ENCODE data around the gene NAT9.
A peak's percentile ranks its signal among the peaks of the same experiment; 100 is the strongest.

NAT9 gene, protein sequence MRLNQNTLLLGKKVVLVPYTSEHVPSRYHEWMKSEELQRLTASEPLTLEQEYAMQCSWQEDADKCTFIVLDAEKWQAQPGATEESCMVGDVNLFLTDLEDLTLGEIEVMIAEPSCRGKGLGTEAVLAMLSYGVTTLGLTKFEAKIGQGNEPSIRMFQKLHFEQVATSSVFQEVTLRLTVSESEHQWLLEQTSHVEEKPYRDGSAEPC

DNA sequence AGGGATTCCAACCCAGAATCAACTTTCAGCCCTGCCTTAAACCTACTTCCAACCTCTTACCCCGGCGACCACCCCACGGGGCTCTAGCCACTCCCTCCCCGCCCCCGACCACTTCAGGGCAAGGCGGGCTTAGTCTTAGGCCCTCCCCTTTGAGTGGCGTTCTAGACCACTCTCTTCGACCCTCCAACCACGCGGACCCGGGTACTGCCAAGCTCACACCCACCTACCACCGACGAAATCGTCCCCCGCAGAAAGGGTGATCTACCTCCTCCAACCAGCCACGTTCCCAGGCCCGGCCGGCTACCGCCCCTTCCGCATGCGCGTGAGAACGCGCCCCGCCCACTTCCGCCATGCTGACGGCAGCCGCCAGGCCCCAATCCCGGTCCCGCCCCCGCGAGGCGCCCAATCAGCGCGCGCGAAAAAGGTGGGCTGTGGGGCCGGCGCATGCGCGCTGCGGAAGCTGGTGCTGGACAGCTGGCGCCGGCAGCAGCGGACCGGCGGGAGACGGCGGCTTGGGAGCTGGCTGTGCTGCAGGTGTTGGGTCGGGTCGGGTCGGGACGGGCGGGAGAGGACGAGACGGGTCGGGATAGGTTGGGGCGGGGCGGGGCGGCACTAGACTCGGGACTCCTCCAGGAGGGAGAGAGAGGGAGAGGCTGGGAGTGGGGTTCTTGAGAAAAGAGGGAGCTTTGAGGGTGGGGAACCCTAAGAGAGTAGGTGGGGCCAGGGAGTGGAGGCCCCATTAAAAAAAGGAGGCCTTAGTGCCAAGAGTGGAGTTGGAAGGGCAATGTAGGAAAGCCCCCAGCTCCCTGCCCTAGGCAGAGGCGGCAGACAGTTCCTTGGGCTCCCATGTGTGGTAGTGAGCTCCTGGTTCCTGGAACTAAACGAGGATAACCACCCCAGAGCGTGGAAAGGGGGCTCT lies at the start of gene NAT9:
NAT9 (minus strand) TSS at position 302 of the 919 bp plus-strand sequence. CDS start 647 bp downstream, outside the sequence.
- peak; percentile 99 to 100 for DNase-seq (ENCODE audit: low read depth in 2 of 2)

DNA sequence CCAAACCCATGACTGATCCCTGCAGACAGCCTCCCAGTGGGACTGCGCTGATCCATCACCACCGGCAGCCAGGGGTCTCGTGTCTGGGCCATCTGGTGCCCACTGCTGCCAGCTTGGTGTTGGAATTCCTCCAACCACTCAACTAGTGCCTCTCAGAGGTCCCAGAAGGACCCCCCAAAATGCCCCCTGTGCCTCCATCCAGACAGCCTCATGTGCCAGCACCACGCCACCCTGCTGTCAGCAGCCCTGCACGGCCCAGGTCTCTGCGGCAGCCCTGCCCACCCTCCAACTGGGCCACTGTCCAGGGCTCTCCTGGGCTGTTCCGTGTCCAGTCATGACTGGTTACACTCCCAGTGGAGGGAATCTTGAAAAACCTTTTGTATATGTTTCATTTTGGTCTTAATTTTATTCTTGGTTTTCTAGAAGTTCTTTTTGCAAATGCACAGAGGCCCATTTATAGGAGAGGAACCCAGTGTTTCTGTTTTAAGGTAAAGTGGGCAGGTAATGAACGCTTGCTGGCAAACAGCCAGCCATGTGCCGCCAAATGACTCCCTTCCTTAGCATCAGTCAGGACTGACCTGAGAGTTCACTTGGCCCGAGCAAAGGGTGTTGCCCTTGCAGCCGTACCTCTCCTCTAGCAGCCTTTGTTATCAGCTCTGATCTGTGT lies 48.9 kb upstream of the NAT9 start:
- DNase-seq (ENCODE audit: low read depth in 2 of 2), result no peak

GRCh38 chr17:74822939-74823367 lies 46.8 kb upstream of the NAT9 start:
- DNase-seq (ENCODE audit: low read depth in 2 of 2), result no peak

GRCh38 chr17:74822335-74822938 lies 46.3 kb upstream of the NAT9 start:
- no peak for DNase-seq (ENCODE audit: low read depth in 2 of 2)

- no peak for DNase-seq (ENCODE audit: low read depth in 2 of 2)
These were observed 45.6 kb upstream of the NAT9 start for GRCh38 chr17:74821655-74822334.

- no peak for DNase-seq (ENCODE audit: low read depth in 2 of 2)
These were observed 43.8 kb upstream of the NAT9 start for GRCh38 chr17:74819801-74820436.

- no peak for DNase-seq (ENCODE audit: low read depth in 2 of 2)
These were observed 42.3 kb upstream of the NAT9 start for GRCh38 chr17:74818291-74818938.

- no peak for DNase-seq (ENCODE audit: low read depth in 2 of 2)
These were observed 40.9 kb upstream of the NAT9 start for GRCh38 chr17:74816905-74817620.

DNA sequence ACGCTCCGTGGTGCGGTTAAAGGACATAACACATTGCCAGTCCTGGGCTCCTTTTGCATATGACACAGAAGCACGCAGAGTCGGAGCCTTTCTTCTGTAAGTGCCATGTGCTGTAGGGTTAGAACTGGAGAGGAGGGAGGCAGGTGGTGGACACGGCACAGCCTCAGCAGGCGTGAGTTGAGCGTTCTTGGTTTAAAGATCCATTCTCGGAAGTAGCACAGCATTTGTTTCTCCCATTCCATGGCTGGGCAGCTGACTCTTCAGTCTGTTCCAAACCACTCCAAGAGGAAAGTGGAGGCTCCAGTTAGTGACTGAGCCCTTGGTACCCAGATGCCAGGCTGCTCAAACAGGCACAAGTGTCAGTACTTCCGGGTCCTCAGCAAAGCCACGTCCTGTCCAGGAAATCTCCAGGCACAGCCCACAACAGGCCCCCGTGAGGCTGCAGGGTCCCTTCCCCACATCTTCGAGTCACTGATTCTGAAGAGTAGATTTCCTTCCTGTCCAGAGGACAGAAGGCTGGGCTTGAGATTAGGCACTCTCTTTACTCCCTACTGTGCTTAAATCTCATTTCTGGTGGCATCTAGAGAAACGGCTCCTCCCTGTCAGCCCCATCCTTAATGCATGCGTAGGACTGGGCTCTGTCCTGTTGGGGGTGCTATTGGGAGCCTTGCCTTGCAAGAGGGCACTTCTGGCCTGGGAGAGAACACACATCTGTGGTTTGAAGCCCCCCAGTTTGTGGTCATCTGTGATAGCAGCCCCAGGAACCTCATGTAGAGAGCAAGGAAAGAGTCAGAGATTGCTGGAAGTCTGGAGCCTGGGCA lies 39.6 kb upstream of the NAT9 start:
- DNase-seq (ENCODE audit: low read depth in 2 of 2), result no peak

- no peak for DNase-seq (ENCODE audit: low read depth in 2 of 2)
These were observed 38.9 kb upstream of the NAT9 start for GRCh38 chr17:74815067-74815466.

- no peak for DNase-seq (ENCODE audit: low read depth in 2 of 2)
These were observed 38.3 kb upstream of the NAT9 start for GRCh38 chr17:74814453-74814852.

- no peak for DNase-seq (ENCODE audit: low read depth in 2 of 2)
These were observed 36.2 kb upstream of the NAT9 start for GRCh38 chr17:74812109-74813009.

- no peak for DNase-seq (ENCODE audit: low read depth in 2 of 2)
These were observed 34.7 kb upstream of the NAT9 start for GRCh38 chr17:74810699-74811485.

DNA sequence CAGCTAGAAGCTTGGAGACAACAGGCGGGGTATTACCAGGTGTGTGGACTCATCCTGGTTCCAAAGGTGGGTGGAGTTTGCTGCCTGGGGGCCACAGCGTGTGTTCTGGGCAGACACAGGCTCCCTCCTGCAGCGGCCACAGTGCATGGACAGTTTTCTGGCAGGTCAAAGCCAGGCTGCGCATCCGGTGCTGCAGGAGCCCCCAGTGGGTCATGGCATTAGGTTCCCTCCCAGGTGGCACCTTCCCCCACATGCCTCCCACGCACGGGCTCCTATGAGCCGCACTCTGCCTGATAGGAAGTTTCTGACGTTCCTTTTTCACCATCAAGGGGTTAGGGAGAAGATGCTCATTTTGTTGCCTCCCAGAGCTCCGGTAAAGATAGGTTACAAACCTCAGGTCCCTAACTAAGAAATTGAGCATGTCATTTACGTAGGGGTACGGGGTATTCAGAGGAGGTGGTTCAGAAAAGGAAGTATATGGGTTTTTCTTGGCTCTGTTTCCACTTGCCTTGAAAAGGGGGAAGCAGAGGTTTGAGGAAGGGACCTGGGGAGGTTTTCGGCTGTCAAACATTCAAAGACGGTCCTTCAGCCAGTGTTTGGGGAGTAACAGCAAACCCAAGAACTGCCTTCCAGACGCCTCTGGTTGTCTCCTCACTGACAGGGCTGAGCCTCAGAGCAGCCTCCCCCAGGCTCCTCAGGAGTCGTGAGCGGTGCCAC lies 32.7 kb upstream of the NAT9 start:
- DNase-seq (ENCODE audit: low read depth in 2 of 2), result no peak

GRCh38 chr17:74807925-74808324 lies 31.8 kb upstream of the NAT9 start:
- DNase-seq (ENCODE audit: low read depth in 2 of 2), result no peak

DNA sequence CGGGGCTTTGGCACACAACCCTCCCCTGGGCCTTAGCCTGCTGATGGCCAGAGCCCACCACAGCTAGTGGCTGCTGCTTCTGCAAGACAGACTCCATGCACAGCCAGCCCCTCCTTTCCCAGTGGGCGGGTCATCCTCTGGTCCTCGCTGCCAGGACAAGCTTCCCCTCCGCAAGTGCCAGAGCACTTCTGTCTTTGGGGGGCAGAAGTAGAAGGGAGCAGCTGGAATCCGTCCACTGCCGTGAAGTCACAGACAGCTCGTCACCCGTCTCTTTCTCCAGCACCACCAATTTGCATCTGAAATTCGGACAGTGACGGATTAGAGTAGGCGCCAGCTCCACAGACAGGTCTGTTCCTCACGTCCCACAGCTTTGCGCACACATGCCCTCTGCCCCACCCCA lies 31.3 kb upstream of the NAT9 start:
- no peak for DNase-seq (ENCODE audit: low read depth in 2 of 2)

All from stimulated activated CD4-positive, alpha-beta T cell treated with anti-CD3 and anti-CD28 coated beads, Interleukin-12 subunit alpha, Interleukin-12 subunit beta, amount 100 ng/mL, for 24 hours (primary cell).